NCI-H1694 treated with DMSO at 0.1 percent for 48 hours (cell line): ENCODE data around the gene IRX2.

Source experiments
- DNase-seq: peaks from one replicate; lab custom pipeline; 2025; lab: John Stamatoyannopoulos, UW

Gene IRX2

GRCh38 chr5:2756211-2757152 lies 5.0 kb upstream of the IRX2 start:
- DNase-seq = no peak

- no peak for DNase-seq
Measured at GRCh38 chr5:2755681-2756171, 4.2 kb upstream of the IRX2 start.

GRCh38 chr5:2755076-2755680 lies 3.7 kb upstream of the IRX2 start:
- no peak for DNase-seq

GRCh38 chr5:2754581-2755075 lies 3.2 kb upstream of the IRX2 start:
- no peak for DNase-seq

- DNase-seq = no peak
Measured at GRCh38 chr5:2753452-2754420, 2.3 kb upstream of the IRX2 start.

GRCh38 chr5:2752821-2753439 lies 1.5 kb upstream of the IRX2 start:
- DNase-seq = no peak

GRCh38 chr5:2752059-2752820 lies 763 bp upstream of the IRX2 start:
- DNase-seq = no peak

GRCh38 chr5:2750758-2751464 lies 566 bp downstream of the IRX2 start:
- no peak for DNase-seq

- no peak for DNase-seq
Measured at GRCh38 chr5:2750026-2750757, 1.3 kb downstream of the IRX2 start.

GRCh38 chr5:2749514-2750025 lies 1.9 kb downstream of the IRX2 start:
- no peak for DNase-seq

GRCh38 chr5:2748861-2749513 lies 2.5 kb downstream of the IRX2 start:
- no peak for DNase-seq

GRCh38 chr5:2748179-2748860 lies 3.2 kb downstream of the IRX2 start:
- no peak for DNase-seq

- DNase-seq = no peak
Measured at GRCh38 chr5:2747363-2748162, 3.9 kb downstream of the IRX2 start.

GRCh38 chr5:2746561-2747032 lies 4.9 kb downstream of the IRX2 start:
- no peak for DNase-seq

- no peak for DNase-seq
Measured at GRCh38 chr5:2744485-2744884, 7.0 kb downstream of the IRX2 start.

GRCh38 chr5:2742921-2743679 lies 8.4 kb downstream of the IRX2 start:
- no peak for DNase-seq
